Fibroblast of villous mesenchyme (primary cell): Measurements from ENCODE around the gene LPCAT2. TPM values are rescaled to one million over a fixed set of nuclear protein-coding genes. Genes with fewer than 3 reads are reported as not detected.

Experiments
- DNase-seq: peaks from one replicate; pipeline ENCODE4 v3.0.0-alpha.2; 2010; ENCODE audit warnings: low read depth
- H3K4me3 ChIP-seq: 2 replicates; pipeline ENCODE4 v1.5.1; 2011; ENCODE audit warnings: low read depth, mild to moderate bottlenecking, low read length
- total RNA-seq: library from RNA; depleted of rRNA; stranded (reverse); fragments of >200 nt; gene quantifications from 2 replicates; pipeline ENCODE4 v1.2.3, GENCODE V29; 2012
- TF ChIP-seq, protein P1 (sequence below): IDR thresholded peaks from 2 replicates; pipeline ENCODE4 v1.5.1; 2012; ENCODE audit warnings: low read depth, mild to moderate bottlenecking, low read length; ENCODE audit not compliant: insufficient read depth

The LPCAT2 gene
- total RNA-seq, 1 donor, result 54.8 TPM

DNA sequence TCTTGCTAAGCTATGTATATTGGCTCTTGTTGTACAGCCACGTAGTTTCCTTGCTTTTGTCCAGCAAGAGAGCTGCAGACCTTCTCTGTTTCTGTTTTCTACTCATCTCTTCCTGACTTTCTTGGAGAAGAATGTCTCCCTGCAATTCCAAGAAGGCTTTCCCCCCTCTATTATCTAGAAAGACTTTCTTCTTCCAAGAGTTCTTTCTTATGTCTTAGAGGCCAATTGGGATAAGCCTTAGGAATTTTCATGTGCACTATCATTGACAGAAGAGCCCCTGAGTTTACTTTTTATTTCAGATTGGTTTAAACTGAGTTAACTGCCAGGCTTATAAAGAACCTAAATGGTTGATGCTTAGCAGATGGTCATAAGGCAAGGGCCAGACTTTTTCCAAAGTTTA, 66.6 kb downstream of the LPCAT2 start:
- TF ChIP-seq, protein P1, sequence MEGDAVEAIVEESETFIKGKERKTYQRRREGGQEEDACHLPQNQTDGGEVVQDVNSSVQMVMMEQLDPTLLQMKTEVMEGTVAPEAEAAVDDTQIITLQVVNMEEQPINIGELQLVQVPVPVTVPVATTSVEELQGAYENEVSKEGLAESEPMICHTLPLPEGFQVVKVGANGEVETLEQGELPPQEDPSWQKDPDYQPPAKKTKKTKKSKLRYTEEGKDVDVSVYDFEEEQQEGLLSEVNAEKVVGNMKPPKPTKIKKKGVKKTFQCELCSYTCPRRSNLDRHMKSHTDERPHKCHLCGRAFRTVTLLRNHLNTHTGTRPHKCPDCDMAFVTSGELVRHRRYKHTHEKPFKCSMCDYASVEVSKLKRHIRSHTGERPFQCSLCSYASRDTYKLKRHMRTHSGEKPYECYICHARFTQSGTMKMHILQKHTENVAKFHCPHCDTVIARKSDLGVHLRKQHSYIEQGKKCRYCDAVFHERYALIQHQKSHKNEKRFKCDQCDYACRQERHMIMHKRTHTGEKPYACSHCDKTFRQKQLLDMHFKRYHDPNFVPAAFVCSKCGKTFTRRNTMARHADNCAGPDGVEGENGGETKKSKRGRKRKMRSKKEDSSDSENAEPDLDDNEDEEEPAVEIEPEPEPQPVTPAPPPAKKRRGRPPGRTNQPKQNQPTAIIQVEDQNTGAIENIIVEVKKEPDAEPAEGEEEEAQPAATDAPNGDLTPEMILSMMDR, result no peak
- H3K4me3 ChIP-seq, result no peak overlapping the region
- peak; percentile 64 for DNase-seq

DNA sequence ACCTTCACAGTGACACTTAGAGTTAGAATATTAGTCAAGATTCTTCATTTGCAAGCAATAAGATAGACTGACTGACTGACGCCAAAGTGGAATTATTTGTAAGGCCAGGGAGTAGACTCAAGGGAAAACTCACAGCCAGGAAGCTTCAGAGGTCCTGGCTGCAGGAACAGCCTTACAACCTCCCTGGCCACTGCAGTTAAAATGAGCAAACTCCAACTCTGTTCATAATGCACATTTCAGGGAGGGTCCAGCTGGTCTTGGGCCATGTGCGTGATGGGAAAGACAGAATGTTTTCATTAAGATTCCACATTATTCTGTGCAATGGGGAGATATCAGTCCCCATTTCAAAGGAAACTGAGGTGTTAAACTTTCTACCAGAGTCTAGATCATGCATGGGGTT, 67.5 kb downstream of the LPCAT2 start:
- H3K4me3 ChIP-seq, result no peak overlapping the region
- no peak for DNase-seq
- TF ChIP-seq, protein P1, result no peak

DNA sequence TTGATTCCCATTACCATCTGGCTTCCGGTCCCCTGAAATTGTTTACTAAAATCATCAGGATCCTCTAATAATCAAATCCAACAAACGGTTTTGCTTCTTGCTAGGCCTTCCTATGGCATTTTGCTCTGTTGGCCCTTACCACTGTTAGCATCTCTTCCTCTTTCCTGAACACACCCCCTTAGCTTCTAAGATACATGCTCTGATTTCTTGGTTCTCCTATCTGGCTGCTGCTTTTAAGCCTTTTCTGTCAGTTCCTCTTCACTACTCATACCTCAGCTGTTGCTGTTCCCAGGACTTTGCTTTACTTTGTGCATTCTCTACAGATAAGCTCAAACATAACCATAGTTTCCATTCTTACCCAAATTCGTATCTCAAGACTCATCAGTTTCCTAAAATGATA, 69.0 kb downstream of the LPCAT2 start:
- TF ChIP-seq, protein P1, result no peak

DNA sequence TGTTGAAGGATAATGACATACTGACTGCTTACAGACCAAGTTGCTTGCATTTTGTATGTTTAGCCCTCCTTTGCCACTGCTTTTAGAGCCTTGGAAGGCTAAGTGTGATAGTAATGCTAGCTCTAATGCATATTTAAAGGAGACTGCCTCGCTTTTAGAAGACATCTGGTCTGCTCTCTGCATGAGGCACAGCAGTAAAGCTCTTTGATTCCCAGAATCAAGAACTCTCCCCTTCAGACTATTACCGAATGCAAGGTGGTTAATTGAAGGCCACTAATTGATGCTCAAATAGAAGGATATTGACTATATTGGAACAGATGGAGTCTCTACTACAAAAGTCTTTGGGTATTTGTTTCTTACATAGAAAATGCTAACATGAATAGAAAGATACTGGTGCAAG, 76.8 kb downstream of the LPCAT2 start:
- no peak overlapping the region for H3K4me3 ChIP-seq
- TF ChIP-seq, protein P1, result no peak

More for the DNA sequence above, 69.0 kb downstream of the LPCAT2 start:
- DNase-seq, result no peak
- H3K4me3 ChIP-seq, result no peak overlapping the region

DNA sequence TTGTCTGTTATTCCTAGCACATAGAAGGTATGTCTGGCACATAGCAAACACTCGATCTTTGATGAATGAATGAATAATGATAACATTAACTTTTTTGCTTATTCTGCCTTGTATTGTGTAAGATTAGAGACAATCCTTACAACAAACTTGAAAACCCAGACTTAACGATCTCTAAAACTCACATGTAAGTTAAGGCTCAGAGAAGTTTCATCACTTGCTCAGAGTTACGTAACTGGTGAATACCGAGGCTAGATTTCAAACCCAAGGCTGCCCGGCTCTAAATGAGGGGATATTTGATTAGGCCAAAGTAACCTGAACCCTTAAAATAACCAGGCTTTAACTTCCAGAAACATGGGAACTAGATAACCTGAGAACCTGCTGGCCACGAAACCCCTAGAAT, 79.9 kb downstream of the LPCAT2 start:
- no peak overlapping the region for H3K4me3 ChIP-seq
- TF ChIP-seq, protein P1, result no peak
- DNase-seq, result peak; percentile 13

More for the DNA sequence above, 76.8 kb downstream of the LPCAT2 start:
- no peak for DNase-seq

DNA sequence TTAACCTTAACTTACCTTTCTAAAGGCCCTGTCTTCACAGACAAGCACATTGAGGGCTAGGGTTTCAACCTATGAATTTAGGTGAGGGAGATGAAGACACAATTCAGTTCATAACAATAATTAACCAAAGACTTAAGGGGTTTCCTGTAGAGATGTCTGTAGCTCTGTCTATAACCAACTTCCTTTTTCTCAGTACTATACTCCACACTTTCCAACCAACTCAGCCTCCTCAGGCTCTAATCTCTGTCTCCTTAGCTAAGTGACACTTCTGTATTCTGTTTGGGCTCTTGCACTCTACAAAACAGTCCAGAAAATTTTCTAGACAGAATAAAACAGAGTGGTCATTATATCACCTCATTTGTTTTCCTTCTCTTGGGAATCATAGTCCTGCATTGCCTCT, 83.4 kb downstream of the LPCAT2 start:
- TF ChIP-seq, protein P1, result no peak
- no peak for DNase-seq
- H3K4me3 ChIP-seq, result no peak overlapping the region

DNA sequence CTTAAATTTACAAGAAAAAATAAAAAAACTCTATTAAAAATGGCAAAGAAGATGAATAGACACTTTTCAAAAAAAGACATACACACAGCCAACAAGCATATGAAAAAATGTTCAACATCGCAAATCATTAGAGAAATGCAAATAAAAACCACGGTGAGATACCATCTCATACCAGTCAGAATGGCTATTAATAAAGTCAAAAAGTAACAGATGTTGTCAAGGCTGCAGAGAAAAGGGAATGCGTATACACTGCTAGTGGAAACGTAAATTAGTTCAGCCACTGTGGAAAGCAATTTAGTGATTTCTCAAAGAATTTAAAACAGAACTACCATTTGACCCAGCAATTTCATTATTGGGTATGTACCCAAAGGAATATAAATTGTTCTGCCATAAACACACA, 89.1 kb downstream of the LPCAT2 start:
- no peak overlapping the region for H3K4me3 ChIP-seq
- TF ChIP-seq, protein P1, result no peak
- DNase-seq, result peak; percentile 53
